Smooth muscle cell (in vitro differentiated cells): ENCODE results near the gene PIGZ. TPM values are rescaled to one million over a fixed set of nuclear protein-coding genes. Genes with fewer than 3 reads are reported as not detected.

Source experiments
- DNase-seq: peaks from one replicate; lab custom pipeline; 2025; ENCODE audit not compliant: unreplicated experiment; lab: John Stamatoyannopoulos, UW
- H2AFZ ChIP-seq: fragments of 200-600 bp; sonication (generic); 2 replicates; pipeline ENCODE4 v1.6.0; 2016; ENCODE audit warnings: antibody characterized with exemption, low read depth, mild to moderate bottlenecking
- H3F3A ChIP-seq: fragments of 200-600 bp; sonication (generic); 2 replicates; pipeline ENCODE4 v1.6.0; 2017; ENCODE audit warnings: antibody characterized with exemption, low read depth
- H3K27ac ChIP-seq: fragments of 200-600 bp; sonication (generic); 2 replicates; pipeline ENCODE4 v1.5.1; 2016; ENCODE audit warnings: low read depth, mild to moderate bottlenecking
- H3K27me3 ChIP-seq: fragments of 200-600 bp; sonication (generic); 2 replicates; pipeline ENCODE4 v1.6.1; 2016; ENCODE audit warnings: low read depth, mild to moderate bottlenecking
- H3K36me3 ChIP-seq: fragments of 200-600 bp; sonication (generic); 2 replicates; pipeline ENCODE4 v1.5.1; 2016; ENCODE audit warnings: low read depth
- H3K4me1 ChIP-seq: fragments of 200-600 bp; sonication (generic); 2 replicates; pipeline ENCODE4 v1.5.1; 2016; ENCODE audit warnings: low read depth
- H3K4me2 ChIP-seq: fragments of 200-600 bp; sonication (generic); 2 replicates; pipeline ENCODE4 v1.6.0; 2016; ENCODE audit warnings: mild to moderate bottlenecking
- H3K4me3 ChIP-seq: fragments of 200-600 bp; sonication (generic); 2 replicates; pipeline ENCODE4 v1.5.1; 2016; ENCODE audit warnings: mild to moderate bottlenecking
- H3K79me2 ChIP-seq: fragments of 200-600 bp; sonication (generic); 2 replicates; pipeline ENCODE4 v1.6.0; 2016; ENCODE audit warnings: low read depth, mild to moderate bottlenecking
- H3K9ac ChIP-seq: fragments of 200-600 bp; sonication (generic); 2 replicates; pipeline ENCODE4 v1.6.0; 2016; ENCODE audit warnings: low read depth
- H3K9me3 ChIP-seq: fragments of 200-600 bp; sonication (generic); replicated peaks from 2 replicates; pipeline ENCODE4 v1.5.1; 2016; ENCODE audit warnings: low read depth
- H4K20me1 ChIP-seq: fragments of 200-600 bp; sonication (generic); 2 replicates; pipeline ENCODE4 v1.6.0; 2016; ENCODE audit warnings: low read depth
- WGBS: methylation state at CpG from one replicate; pipeline ENCODE4 v1.1.7; 2016; ENCODE audit warnings: low lambda C conversion rate; 5-methylcytosine and 5-hydroxymethylcytosine counted together
- polyA plus RNA-seq: library from polyadenylated mRNA; unstranded; fragments of >200 nt; fragmentation: Nextera tagmentation; extraction: Ambion mirVana; gene quantifications from 2 replicates; pipeline ENCODE4 v1.2.1, GENCODE V29; 2016
- total RNA-seq: library from RNA; depleted of rRNA; stranded (reverse); fragments of >200 nt; gene quantifications from 2 replicates; pipeline ENCODE4 v1.2.3, GENCODE V29; 2014
- TF ChIP-seq, protein P1 (sequence below): fragments of 200-600 bp; sonication (generic); IDR thresholded peaks from 2 replicates; pipeline ENCODE4 v1.5.1; 2017; ENCODE audit warnings: borderline replicate concordance, mild to moderate bottlenecking, antibody characterized with exemption; ENCODE audit not compliant: insufficient read depth, poor library complexity, severe bottlenecking

The PIGZ gene
- total and polyA plus RNA-seq, 2 experiments from 2014 or later: 2.6 to 3.0 TPM

- Histone ChIP-seq H4K20me1 (no peaks in the 10 kb centered on the region), H3K36me3 (peaks cover 9% of the 10 kb centered on the region), H3K4me1 (no peaks in the 10 kb centered on the region), H3K4me3 (no peak overlapping the region), H3K27me3 (no peaks in the 10 kb centered on the region), H2AFZ (no peak overlapping the region), H3K9me3 (no peaks in the 10 kb centered on the region), H3F3A (no peaks in the 10 kb centered on the region), H3K79me2 (no peaks in the 10 kb centered on the region), H3K9ac (no peak overlapping the region), H3K27ac (no peak overlapping the region), H3K4me2 (no peak overlapping the region)
- DNase-seq: no peak
- WGBS: 93% methylated on average over 7 of the region's 7 CpGs
- TF ChIP-seq, protein P1, sequence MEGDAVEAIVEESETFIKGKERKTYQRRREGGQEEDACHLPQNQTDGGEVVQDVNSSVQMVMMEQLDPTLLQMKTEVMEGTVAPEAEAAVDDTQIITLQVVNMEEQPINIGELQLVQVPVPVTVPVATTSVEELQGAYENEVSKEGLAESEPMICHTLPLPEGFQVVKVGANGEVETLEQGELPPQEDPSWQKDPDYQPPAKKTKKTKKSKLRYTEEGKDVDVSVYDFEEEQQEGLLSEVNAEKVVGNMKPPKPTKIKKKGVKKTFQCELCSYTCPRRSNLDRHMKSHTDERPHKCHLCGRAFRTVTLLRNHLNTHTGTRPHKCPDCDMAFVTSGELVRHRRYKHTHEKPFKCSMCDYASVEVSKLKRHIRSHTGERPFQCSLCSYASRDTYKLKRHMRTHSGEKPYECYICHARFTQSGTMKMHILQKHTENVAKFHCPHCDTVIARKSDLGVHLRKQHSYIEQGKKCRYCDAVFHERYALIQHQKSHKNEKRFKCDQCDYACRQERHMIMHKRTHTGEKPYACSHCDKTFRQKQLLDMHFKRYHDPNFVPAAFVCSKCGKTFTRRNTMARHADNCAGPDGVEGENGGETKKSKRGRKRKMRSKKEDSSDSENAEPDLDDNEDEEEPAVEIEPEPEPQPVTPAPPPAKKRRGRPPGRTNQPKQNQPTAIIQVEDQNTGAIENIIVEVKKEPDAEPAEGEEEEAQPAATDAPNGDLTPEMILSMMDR: no peak
These were observed 40.8 kb downstream of the PIGZ start for GRCh38 chr3:196927571-196928453.

GRCh38 chr3:196920733-196921132 lies 47.9 kb downstream of the PIGZ start:
- Histone ChIP-seq H3K4me1 (no peaks in the 10 kb centered on the region), H3K36me3 (no peaks in the 10 kb centered on the region)

DNA sequence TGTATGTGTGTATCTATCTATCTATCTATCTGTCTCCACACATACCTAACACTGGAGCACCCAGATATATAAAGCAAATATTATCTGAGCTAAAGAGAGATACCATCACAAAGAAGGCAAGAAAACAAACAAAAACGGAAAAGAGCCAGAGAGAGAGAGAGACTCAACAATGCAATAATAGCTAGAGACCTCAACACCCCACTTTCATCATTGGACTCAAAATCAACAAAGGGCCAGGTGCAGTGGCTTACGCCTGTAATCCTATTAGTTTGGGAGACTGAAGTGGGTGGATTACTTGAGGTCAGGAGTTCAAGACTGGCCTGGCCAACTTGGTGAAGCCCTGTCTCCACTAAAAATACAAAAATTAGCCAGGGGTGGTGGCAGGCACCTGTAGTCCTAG lies 49.7 kb downstream of the PIGZ start:
- Histone ChIP-seq H3K9ac (no peak overlapping the region), H3K27me3 (no peaks in the 10 kb centered on the region), H3K79me2 (no peaks in the 10 kb centered on the region), H3K4me2 (no peak overlapping the region), H4K20me1 (no peaks in the 10 kb centered on the region), H3K36me3 (peaks cover 6% of the 10 kb centered on the region), H3F3A (peaks cover 3% of the 10 kb centered on the region), H3K4me1 (no peaks in the 10 kb centered on the region), H2AFZ (no peak overlapping the region), H3K27ac (no peak overlapping the region), H3K9me3 (no peaks in the 10 kb centered on the region), H3K4me3 (no peak overlapping the region)
- whole genome bisulfite sequencing: 94% methylated on average over 2 of the region's 2 CpGs
- TF ChIP-seq, protein P1: no peak
- no peak for DNase-seq

More at GRCh38 chr3:196920733-196921132, 47.9 kb downstream of the PIGZ start:
- TF ChIP-seq, protein P1: no peak
- no peak overlapping the region for H3K4me2 ChIP-seq
- no peak overlapping the region for H3K27ac ChIP-seq
- H3K9me3 ChIP-seq: no peaks in the 10 kb centered on the region
- no peaks in the 10 kb centered on the region for H4K20me1 ChIP-seq
- no peak for DNase-seq
- H3F3A ChIP-seq: peaks cover 3% of the 10 kb centered on the region
- H2AFZ ChIP-seq: no peak overlapping the region
- no peak overlapping the region for H3K4me3 ChIP-seq
- no peaks in the 10 kb centered on the region for H3K79me2 ChIP-seq
- no peak overlapping the region for H3K9ac ChIP-seq
- WGBS: 74% methylated on average over 2 of the region's 2 CpGs
- H3K27me3 ChIP-seq: no peaks in the 10 kb centered on the region
